ENCODE data around the gene MTF2. TPM values are rescaled to one million over a fixed set of nuclear protein-coding genes. Genes with fewer than 3 reads are reported as not detected.

Gene MTF2
- total and polyA plus RNA-seq, 9 of the 15 experiments (the other 6 are each of a cell fraction or from before 2014, with no cell fraction given) = 29.3 to 124 (median 57.7) TPM

DNA sequence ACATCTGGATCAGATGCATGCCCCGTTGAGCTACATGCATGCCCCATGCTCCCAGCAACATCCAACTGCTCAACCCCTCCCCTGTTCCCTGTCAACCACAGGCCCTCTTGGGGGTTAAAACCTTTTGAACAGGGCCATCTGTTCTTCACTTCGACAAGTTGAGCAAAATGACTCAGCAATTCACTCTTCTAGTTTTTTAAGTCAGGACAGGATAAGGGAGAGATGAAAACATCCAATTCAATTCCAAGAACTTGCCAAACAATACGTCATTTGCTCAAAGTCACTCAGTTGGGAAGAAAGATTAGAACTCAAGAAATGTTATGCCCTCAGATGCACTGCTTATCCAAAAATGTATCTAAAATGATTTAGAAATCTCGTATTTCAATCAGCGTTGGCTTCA lies 46.1 kb upstream of the MTF2 start (continued):
- TF ChIP-seq, protein P1, sequence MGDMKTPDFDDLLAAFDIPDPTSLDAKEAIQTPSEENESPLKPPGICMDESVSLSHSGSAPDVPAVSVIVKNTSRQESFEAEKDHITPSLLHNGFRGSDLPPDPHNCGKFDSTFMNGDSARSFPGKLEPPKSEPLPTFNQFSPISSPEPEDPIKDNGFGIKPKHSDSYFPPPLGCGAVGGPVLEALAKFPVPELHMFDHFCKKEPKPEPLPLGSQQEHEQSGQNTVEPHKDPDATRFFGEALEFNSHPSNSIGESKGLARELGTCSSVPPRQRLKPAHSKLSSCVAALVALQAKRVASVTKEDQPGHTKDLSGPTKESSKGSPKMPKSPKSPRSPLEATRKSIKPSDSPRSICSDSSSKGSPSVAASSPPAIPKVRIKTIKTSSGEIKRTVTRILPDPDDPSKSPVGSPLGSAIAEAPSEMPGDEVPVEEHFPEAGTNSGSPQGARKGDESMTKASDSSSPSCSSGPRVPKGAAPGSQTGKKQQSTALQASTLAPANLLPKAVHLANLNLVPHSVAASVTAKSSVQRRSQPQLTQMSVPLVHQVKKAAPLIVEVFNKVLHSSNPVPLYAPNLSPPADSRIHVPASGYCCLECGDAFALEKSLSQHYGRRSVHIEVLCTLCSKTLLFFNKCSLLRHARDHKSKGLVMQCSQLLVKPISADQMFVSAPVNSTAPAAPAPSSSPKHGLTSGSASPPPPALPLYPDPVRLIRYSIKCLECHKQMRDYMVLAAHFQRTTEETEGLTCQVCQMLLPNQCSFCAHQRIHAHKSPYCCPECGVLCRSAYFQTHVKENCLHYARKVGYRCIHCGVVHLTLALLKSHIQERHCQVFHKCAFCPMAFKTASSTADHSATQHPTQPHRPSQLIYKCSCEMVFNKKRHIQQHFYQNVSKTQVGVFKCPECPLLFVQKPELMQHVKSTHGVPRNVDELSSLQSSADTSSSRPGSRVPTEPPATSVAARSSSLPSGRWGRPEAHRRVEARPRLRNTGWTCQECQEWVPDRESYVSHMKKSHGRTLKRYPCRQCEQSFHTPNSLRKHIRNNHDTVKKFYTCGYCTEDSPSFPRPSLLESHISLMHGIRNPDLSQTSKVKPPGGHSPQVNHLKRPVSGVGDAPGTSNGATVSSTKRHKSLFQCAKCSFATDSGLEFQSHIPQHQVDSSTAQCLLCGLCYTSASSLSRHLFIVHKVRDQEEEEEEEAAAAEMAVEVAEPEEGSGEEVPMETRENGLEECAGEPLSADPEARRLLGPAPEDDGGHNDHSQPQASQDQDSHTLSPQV (IDR thresholded peaks at IDR 0.05) = no peak
- TF ChIP-seq BMI1 (IDR thresholded peaks at IDR 0.05; ENCODE audit: low read length) (no peak), NFE2L1 (tag; IDR thresholded peaks at IDR 0.05; ENCODE audit: borderline replicate concordance, low read depth) (peak; percentile 97), GABPA (tag; conservative IDR thresholded peaks at IDR 0.05; ENCODE audit: low read depth) (no peak), NFE2 (IDR thresholded peaks at IDR 0.05; ENCODE audit: low read depth) (peak; percentile 98), SOX6 (IDR thresholded peaks at IDR 0.05) (peak; percentile 60; the same call in 1 of the 2 replicates), EP300 (IDR thresholded peaks at IDR 0.05; ENCODE audit: low read length) (peak; percentile 31), HNRNPK (IDR thresholded peaks at IDR 0.05; ENCODE audit: low read depth, low read length, poor library complexity, severe bottlenecking) (no peak), PHB2 (IDR thresholded peaks at IDR 0.05; ENCODE audit: low read depth) (no peak), CBX1 (IDR thresholded peaks at IDR 0.05; ENCODE audit: low read depth) (no peak)
- TF ChIP-seq, protein P2, sequence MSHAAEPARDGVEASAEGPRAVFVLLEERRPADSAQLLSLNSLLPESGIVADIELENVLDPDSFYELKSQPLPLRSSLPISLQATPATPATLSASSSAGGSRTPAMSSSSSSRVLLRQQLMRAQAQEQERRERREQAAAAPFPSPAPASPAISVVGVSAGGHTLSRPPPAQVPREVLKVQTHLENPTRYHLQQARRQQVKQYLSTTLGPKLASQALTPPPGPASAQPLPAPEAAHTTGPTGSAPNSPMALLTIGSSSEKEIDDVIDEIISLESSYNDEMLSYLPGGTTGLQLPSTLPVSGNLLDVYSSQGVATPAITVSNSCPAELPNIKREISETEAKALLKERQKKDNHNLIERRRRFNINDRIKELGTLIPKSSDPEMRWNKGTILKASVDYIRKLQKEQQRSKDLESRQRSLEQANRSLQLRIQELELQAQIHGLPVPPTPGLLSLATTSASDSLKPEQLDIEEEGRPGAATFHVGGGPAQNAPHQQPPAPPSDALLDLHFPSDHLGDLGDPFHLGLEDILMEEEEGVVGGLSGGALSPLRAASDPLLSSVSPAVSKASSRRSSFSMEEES (CRISPR knock-in tag; IDR thresholded peaks at IDR 0.05) = no peak
- TF ChIP-seq, protein P3, sequence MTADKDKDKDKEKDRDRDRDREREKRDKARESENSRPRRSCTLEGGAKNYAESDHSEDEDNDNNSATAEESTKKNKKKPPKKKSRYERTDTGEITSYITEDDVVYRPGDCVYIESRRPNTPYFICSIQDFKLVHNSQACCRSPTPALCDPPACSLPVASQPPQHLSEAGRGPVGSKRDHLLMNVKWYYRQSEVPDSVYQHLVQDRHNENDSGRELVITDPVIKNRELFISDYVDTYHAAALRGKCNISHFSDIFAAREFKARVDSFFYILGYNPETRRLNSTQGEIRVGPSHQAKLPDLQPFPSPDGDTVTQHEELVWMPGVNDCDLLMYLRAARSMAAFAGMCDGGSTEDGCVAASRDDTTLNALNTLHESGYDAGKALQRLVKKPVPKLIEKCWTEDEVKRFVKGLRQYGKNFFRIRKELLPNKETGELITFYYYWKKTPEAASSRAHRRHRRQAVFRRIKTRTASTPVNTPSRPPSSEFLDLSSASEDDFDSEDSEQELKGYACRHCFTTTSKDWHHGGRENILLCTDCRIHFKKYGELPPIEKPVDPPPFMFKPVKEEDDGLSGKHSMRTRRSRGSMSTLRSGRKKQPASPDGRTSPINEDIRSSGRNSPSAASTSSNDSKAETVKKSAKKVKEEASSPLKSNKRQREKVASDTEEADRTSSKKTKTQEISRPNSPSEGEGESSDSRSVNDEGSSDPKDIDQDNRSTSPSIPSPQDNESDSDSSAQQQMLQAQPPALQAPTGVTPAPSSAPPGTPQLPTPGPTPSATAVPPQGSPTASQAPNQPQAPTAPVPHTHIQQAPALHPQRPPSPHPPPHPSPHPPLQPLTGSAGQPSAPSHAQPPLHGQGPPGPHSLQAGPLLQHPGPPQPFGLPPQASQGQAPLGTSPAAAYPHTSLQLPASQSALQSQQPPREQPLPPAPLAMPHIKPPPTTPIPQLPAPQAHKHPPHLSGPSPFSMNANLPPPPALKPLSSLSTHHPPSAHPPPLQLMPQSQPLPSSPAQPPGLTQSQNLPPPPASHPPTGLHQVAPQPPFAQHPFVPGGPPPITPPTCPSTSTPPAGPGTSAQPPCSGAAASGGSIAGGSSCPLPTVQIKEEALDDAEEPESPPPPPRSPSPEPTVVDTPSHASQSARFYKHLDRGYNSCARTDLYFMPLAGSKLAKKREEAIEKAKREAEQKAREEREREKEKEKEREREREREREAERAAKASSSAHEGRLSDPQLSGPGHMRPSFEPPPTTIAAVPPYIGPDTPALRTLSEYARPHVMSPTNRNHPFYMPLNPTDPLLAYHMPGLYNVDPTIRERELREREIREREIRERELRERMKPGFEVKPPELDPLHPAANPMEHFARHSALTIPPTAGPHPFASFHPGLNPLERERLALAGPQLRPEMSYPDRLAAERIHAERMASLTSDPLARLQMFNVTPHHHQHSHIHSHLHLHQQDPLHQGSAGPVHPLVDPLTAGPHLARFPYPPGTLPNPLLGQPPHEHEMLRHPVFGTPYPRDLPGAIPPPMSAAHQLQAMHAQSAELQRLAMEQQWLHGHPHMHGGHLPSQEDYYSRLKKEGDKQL (CRISPR knock-in tag; IDR thresholded peaks at IDR 0.05; ENCODE audit: borderline replicate concordance) = no peak
- TF ChIP-seq, protein P4, sequence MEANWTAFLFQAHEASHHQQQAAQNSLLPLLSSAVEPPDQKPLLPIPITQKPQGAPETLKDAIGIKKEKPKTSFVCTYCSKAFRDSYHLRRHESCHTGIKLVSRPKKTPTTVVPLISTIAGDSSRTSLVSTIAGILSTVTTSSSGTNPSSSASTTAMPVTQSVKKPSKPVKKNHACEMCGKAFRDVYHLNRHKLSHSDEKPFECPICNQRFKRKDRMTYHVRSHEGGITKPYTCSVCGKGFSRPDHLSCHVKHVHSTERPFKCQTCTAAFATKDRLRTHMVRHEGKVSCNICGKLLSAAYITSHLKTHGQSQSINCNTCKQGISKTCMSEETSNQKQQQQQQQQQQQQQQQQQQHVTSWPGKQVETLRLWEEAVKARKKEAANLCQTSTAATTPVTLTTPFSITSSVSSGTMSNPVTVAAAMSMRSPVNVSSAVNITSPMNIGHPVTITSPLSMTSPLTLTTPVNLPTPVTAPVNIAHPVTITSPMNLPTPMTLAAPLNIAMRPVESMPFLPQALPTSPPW (CRISPR knock-in tag; IDR thresholded peaks at IDR 0.05) = no peak
- TF ChIP-seq, protein P5, sequence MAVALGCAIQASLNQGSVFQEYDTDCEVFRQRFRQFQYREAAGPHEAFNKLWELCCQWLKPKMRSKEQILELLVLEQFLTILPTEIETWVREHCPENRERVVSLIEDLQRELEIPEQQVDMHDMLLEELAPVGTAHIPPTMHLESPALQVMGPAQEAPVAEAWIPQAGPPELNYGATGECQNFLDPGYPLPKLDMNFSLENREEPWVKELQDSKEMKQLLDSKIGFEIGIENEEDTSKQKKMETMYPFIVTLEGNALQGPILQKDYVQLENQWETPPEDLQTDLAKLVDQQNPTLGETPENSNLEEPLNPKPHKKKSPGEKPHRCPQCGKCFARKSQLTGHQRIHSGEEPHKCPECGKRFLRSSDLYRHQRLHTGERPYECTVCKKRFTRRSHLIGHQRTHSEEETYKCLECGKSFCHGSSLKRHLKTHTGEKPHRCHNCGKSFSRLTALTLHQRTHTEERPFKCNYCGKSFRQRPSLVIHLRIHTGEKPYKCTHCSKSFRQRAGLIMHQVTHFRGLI (CRISPR knock-in tag; IDR thresholded peaks at IDR 0.05) = no peak

Measured in K562 (cell line).